ENCODE results near the gene GPR157. TPM values are rescaled to one million over a fixed set of nuclear protein-coding genes. Genes with fewer than 3 reads are reported as not detected.

The GPR157 gene
- total RNA-seq, 1 donor from 2014 or later = 5.4 TPM

GRCh38 chr1:9143250-9143649, 14.3 kb upstream of the GPR157 start:
- H2AFZ ChIP-seq (ENCODE audit: low read depth, low read length) = no peak overlapping the region
- H4K20me1 ChIP-seq (ENCODE audit: insufficient read depth, low read length) = peaks cover 55% of the 10 kb centered on the region
- H3K4me2 ChIP-seq (ENCODE audit: low read length) = no peak overlapping the region
- DNase-seq (ENCODE audit: low read depth) = peak; percentile 48
- Mint-ChIP-seq H3K36me3 (ENCODE audit: low read depth, unreplicated experiment) (peaks cover 12% of the 10 kb centered on the region), H3K27ac (ENCODE audit: unreplicated experiment) (no peak overlapping the region), H3K27me3 (ENCODE audit: low read depth, unreplicated experiment) (no peaks in the 10 kb centered on the region), H3K4me3 (ENCODE audit: unreplicated experiment) (no peak overlapping the region), H3K4me1 (ENCODE audit: low read depth, unreplicated experiment) (peaks cover 16% of the 10 kb centered on the region), H3K9me3 (ENCODE audit: unreplicated experiment) (no peaks in the 10 kb centered on the region)
- H3K9ac ChIP-seq (ENCODE audit: low read length) = no peak overlapping the region
- H3K36me3 ChIP-seq (ENCODE audit: insufficient read depth, low read length) = peaks cover 9% of the 10 kb centered on the region
- no peaks in the 10 kb centered on the region for H3K27me3 ChIP-seq (ENCODE audit: insufficient read depth, low read length)
- TF ChIP-seq EZH2 (IDR thresholded peaks at IDR 0.05; ENCODE audit: insufficient read depth, low read length) = no peak
- TF ChIP-seq, protein P1, sequence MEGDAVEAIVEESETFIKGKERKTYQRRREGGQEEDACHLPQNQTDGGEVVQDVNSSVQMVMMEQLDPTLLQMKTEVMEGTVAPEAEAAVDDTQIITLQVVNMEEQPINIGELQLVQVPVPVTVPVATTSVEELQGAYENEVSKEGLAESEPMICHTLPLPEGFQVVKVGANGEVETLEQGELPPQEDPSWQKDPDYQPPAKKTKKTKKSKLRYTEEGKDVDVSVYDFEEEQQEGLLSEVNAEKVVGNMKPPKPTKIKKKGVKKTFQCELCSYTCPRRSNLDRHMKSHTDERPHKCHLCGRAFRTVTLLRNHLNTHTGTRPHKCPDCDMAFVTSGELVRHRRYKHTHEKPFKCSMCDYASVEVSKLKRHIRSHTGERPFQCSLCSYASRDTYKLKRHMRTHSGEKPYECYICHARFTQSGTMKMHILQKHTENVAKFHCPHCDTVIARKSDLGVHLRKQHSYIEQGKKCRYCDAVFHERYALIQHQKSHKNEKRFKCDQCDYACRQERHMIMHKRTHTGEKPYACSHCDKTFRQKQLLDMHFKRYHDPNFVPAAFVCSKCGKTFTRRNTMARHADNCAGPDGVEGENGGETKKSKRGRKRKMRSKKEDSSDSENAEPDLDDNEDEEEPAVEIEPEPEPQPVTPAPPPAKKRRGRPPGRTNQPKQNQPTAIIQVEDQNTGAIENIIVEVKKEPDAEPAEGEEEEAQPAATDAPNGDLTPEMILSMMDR (IDR thresholded peaks at IDR 0.05; ENCODE audit: insufficient read depth, low read depth, low read length) = no peak
- peaks cover 2% of the 10 kb centered on the region for H3K79me2 ChIP-seq (ENCODE audit: insufficient read depth, low read length)
- H3K4me3 ChIP-seq (ENCODE audit: insufficient read depth, low read depth, low read length) = no peak overlapping the region
- H3K27ac ChIP-seq (ENCODE audit: low read depth, low read length) = no peak overlapping the region
- FAIRE-seq = no peak
- H3K9me3 ChIP-seq (ENCODE audit: insufficient read depth, low read depth, low read length) = no peaks in the 10 kb centered on the region
- H3K4me1 ChIP-seq (ENCODE audit: insufficient read depth, low read length) = peaks cover 26% of the 10 kb centered on the region

DNA sequence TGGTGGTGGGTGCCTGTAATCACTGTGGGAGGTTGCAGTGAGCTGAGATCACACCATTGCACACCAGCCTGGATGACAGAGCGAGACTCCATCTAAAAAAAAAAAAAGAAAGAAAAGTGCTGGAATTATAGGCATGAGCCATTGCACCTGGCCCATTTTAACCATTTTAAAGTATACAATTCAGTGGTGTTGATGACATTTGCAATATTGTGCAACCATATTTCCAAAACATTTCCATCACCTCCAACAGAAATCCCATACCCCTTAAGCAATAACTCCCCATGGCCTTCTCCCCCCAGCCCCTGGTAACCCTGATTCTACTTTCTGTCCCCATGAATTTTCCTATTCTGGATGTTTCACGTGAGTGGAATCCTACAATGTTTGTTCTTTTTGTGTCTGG, 11.0 kb upstream of the GPR157 start:
- H4K20me1 ChIP-seq (ENCODE audit: insufficient read depth, low read length) = peaks cover 27% of the 10 kb centered on the region
- no peak overlapping the region for H3K4me3 Mint-ChIP-seq (ENCODE audit: unreplicated experiment)
- TF ChIP-seq, protein P1 (IDR thresholded peaks at IDR 0.05; ENCODE audit: insufficient read depth, low read depth, low read length) = no peak
- TF ChIP-seq EZH2 (IDR thresholded peaks at IDR 0.05; ENCODE audit: insufficient read depth, low read length) = no peak

GRCh38 chr1:9136932-9137331, 8.0 kb upstream of the GPR157 start:
- H3K9ac ChIP-seq (ENCODE audit: low read length) = no peak overlapping the region
- no peak overlapping the region for H3K27ac ChIP-seq (ENCODE audit: low read depth, low read length)
- no peaks in the 10 kb centered on the region for H3K36me3 ChIP-seq (ENCODE audit: insufficient read depth, low read length)
- Mint-ChIP-seq H3K4me1 (ENCODE audit: low read depth, unreplicated experiment) (peaks cover 1% of the 10 kb centered on the region), H3K4me3 (ENCODE audit: unreplicated experiment) (no peak overlapping the region), H3K36me3 (ENCODE audit: low read depth, unreplicated experiment) (peaks cover 15% of the 10 kb centered on the region), H3K27me3 (ENCODE audit: low read depth, unreplicated experiment) (peaks cover 7% of the 10 kb centered on the region), H3K27ac (ENCODE audit: unreplicated experiment) (no peak overlapping the region), H3K9me3 (ENCODE audit: unreplicated experiment) (peaks cover 2% of the 10 kb centered on the region)
- no peak overlapping the region for H2AFZ ChIP-seq (ENCODE audit: low read depth, low read length)
- no peaks in the 10 kb centered on the region for H3K27me3 ChIP-seq (ENCODE audit: insufficient read depth, low read length)
- DNase-seq (ENCODE audit: low read depth) (no peak), FAIRE-seq (no peak)
- no peak overlapping the region for H3K4me3 ChIP-seq (ENCODE audit: insufficient read depth, low read depth, low read length)
- H3K9me3 ChIP-seq (ENCODE audit: insufficient read depth, low read depth, low read length) = no peaks in the 10 kb centered on the region
- TF ChIP-seq EZH2 (IDR thresholded peaks at IDR 0.05; ENCODE audit: insufficient read depth, low read length) = no peak
- TF ChIP-seq, protein P1 (IDR thresholded peaks at IDR 0.05; ENCODE audit: insufficient read depth, low read depth, low read length) = no peak
- no peaks in the 10 kb centered on the region for H3K79me2 ChIP-seq (ENCODE audit: insufficient read depth, low read length)
- H3K4me1 ChIP-seq (ENCODE audit: insufficient read depth, low read length) = no peaks in the 10 kb centered on the region
- H3K4me2 ChIP-seq (ENCODE audit: low read length) = no peak overlapping the region
- H4K20me1 ChIP-seq (ENCODE audit: insufficient read depth, low read length) = peaks cover 10% of the 10 kb centered on the region

More for the DNA sequence above, 11.0 kb upstream of the GPR157 start:
- Mint-ChIP-seq H3K4me1 (ENCODE audit: low read depth, unreplicated experiment) (peaks cover 2% of the 10 kb centered on the region), H3K36me3 (ENCODE audit: low read depth, unreplicated experiment) (peaks cover 15% of the 10 kb centered on the region), H3K27me3 (ENCODE audit: low read depth, unreplicated experiment) (peaks cover 4% of the 10 kb centered on the region), H3K9me3 (ENCODE audit: unreplicated experiment) (peaks cover 2% of the 10 kb centered on the region), H3K27ac (ENCODE audit: unreplicated experiment) (no peak overlapping the region)
- Histone ChIP-seq H3K27ac (ENCODE audit: low read depth, low read length) (no peak overlapping the region), H3K9ac (ENCODE audit: low read length) (no peak overlapping the region), H3K4me1 (ENCODE audit: insufficient read depth, low read length) (peaks cover 3% of the 10 kb centered on the region), H3K4me2 (ENCODE audit: low read length) (no peak overlapping the region), H2AFZ (ENCODE audit: low read depth, low read length) (no peak overlapping the region), H3K27me3 (ENCODE audit: insufficient read depth, low read length) (no peaks in the 10 kb centered on the region), H3K79me2 (ENCODE audit: insufficient read depth, low read length) (no peaks in the 10 kb centered on the region), H3K4me3 (ENCODE audit: insufficient read depth, low read depth, low read length) (no peak overlapping the region), H3K9me3 (ENCODE audit: insufficient read depth, low read depth, low read length) (no peaks in the 10 kb centered on the region), H3K36me3 (ENCODE audit: insufficient read depth, low read length) (no peaks in the 10 kb centered on the region)
- FAIRE-seq = no peak
- DNase-seq (ENCODE audit: low read depth) = no peak
